ES-I3 (cell line): ENCODE measurements around the gene ABL1.

Experiments used
- H3K36me3 ChIP-seq: 2 replicates; pipeline ENCODE4 v1.6.1; 2013; ENCODE audit warnings: mild to moderate bottlenecking, low read length, control low read depth, moderate library complexity; ENCODE audit not compliant: insufficient read depth
- H3K4me1 ChIP-seq: 2 replicates; pipeline ENCODE4 v1.6.1; 2013; ENCODE audit warnings: mild to moderate bottlenecking, control low read depth, low read length; ENCODE audit not compliant: insufficient read depth
- H3K9ac ChIP-seq: 2 replicates; pipeline ENCODE4 v1.6.1; 2013; ENCODE audit warnings: low read depth, mild to moderate bottlenecking, low read length, moderate library complexity
- H3K9me3 ChIP-seq: 2 replicates; pipeline ENCODE4 v1.6.1; 2013; ENCODE audit warnings: mild to moderate bottlenecking, low read length, moderate library complexity; ENCODE audit not compliant: control insufficient read depth, insufficient read depth

The ABL1 gene

DNA sequence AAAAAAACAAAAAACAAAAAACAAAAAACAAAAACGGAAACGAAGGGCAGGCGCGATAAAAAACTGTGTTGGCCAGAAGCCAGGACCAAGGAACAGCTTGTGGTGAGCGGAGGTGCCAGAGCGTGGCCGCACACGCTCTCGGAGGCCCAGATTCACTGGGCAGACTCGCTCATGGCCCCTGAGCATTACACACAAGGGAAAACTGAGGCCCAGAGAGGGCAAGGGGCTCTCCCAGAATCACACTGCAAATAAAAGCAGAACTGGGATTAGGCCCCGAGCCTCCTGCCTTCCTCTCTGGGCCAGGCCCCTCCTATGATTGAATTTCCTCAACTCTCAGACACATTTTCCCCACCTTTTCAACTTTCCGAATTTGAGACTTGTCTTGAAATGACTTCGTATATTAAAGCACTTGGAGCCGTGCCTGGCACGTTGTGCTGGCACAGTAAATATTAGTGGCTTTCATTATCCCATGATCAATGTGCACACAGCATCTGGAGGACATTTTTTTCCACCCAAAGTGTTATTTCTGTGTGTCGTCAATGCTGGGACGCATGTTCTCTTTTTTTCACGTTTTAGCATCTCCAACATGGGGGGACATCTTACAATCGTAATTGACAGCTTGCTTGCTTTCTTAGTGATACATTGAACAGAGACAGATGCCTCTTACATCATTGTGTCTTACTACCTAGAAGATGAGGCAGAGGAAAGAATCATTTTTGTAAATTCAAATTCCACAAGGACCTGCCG lies 96.6 kb downstream of the ABL1 start:
- Histone ChIP-seq H3K9me3 (no peaks in the 10 kb centered on the region), H3K36me3 (no peaks in the 10 kb centered on the region), H3K4me1 (peaks cover 43% of the 10 kb centered on the region), H3K9ac (no peak overlapping the region)

DNA sequence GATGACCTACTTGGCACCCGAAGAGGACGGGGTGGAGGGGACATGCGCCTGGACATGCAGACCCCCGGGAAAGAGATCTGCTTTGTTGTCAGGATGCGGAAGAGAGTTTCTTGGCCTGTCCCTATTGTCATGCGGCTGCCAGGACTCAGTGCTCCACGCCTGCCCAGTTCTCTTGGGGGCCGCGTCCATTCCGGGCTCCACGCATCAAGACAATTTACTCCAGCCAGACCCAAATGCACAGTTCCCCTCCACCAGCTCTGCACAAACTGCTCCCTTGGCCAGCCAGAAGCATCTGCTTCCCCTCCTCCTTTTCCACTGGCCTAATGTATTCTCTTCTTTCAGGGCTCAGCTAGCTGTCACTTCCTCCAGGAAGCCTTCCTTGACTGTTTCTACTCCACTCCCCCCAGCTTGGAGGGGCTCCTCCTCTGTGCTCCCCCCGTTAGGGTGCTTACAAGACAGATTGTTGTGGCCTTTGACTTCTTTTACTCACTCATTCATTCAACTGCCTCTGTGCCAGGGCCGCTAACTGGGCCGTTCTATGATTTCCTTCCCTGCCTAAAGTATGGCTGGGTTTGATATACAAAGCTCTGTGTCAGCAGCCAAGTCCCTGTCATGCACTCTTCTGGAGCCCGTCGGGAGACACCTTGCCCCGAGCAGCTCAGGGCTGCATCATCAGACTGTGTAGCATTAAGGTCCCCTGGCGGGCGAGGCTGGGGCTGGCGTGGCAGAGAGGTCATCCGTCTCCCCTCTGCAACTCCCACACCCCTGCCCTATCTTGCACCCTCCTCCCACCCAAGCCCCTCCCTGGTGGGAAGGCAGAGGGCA lies 97.4 kb downstream of the ABL1 start:
- Histone ChIP-seq H3K36me3 (no peaks in the 10 kb centered on the region), H3K4me1 (peaks cover 49% of the 10 kb centered on the region), H3K9ac (peak overlapping the region; percentile 4; the same call in 1 of the 2 replicates), H3K9me3 (no peaks in the 10 kb centered on the region)

DNA sequence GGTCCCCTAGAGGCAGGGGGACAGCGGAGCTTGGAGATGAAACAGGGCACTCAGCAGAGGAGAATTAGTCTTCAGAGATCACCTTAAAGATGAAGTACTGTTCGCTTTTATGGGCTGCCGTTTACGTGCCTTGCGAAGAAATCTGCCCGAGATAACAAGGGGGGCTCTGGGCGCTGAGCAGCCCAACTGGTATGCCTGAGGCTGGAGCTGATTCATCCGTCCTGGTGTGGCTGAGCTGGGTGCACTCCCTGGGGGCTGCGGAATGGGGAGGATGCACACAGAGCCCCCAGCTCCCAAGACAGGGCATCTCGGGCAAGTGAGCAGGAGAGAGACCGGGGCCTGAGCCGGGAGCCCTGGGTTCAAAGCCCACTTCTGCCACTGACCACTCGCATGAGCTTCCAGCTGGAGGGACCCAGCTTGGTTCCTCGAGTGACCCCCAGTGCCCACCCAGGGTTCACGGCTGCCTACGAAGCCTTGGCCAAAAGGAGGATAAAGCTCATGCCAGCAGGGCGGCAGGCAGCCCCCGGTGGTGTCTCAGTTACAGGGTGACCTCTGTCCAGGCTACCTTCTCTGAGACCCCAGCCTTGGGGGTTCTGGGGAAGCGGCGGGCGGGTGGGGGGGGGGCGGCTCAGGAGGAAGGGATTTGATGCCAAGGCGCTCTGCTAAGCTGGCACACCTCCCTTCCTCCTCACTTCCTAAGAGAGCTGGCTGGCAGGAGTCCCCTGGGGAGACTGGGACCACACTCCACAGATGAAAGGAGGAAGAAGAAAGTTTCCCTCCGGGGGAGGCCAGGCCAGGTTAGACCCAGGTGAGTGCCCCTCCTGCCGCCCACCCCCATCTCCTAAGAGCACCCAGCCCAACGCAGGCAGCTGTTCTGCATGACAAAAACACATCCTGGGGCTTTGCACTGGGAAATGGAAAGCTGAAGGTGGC lies 98.3 kb downstream of the ABL1 start:
- H3K9me3 ChIP-seq: no peaks in the 10 kb centered on the region
- H3K9ac ChIP-seq: peak overlapping the region; percentile 4; the same call in 1 of the 2 replicates
- H3K36me3 ChIP-seq: no peaks in the 10 kb centered on the region
- H3K4me1 ChIP-seq: peaks cover 43% of the 10 kb centered on the region

DNA sequence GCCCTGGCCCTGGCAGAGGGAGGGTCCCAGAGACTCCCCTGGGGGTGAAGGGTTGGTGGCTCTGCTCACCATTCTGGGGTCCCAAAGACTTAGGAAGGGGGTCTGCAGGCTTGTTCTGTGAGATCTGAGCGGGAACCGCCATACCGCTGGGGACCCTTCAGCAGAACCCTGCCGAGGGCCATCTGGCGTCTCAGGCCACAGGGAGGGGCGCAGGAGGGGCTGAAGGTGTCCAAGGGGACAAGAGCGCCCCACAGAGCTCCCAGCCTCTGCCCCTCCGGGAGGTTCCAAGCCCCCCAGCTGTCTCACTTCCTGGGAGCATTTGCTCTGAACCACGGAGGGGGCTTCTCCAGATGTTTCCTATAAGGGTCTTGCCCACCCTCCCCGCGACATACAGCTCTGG lies 99.2 kb downstream of the ABL1 start:
- H3K9me3 ChIP-seq: no peaks in the 10 kb centered on the region
- no peaks in the 10 kb centered on the region for H3K36me3 ChIP-seq
- H3K4me1 ChIP-seq: peaks cover 39% of the 10 kb centered on the region
- no peak overlapping the region for H3K9ac ChIP-seq

DNA sequence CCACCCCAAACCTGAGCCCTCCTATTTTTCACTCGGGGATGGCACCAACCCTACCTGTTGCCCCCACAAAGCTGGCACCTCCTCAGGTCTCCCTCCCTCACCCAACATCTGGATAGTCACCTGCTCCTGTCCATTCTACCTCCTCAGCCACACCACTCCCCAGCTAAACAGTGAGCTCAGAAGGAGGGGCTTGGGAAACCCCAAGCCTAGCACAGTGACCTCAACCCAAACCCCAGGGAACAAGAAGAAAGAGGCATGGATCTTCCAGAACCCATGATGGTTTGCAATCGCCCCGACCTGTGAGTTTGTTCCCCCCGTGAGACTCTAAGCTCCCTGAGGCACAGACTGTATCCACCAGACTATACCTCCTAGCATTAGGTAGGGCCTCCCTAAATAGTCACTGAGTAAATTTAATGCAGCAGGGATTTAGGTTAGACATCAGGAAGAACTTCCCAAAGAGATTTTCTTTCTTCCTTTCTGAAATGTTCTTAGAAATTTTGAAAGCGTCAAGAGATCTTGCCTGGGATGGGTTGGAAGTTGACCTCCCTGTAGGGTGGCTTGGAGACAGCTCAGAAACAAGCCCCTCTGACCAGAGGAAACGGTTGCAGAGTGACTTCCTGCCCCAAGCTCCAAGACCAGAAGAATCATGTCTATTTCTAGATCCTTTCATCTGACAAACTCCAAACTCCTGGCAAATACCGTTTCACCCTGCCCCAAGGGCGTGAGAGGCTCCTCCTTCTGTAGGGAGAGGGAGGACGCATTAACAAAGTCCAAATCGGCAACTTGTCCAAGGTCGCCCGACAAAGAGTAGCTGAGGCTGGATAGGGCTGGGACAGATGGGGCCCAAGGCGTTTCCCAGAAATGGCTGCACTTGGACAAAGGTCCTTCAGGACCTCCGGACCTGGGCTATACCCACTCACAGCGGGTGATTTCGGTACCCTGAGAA lies 99.9 kb downstream of the ABL1 start:
- H3K4me1 ChIP-seq: peaks cover 39% of the 10 kb centered on the region
- no peaks in the 10 kb centered on the region for H3K9me3 ChIP-seq
- H3K9ac ChIP-seq: no peak overlapping the region
- H3K36me3 ChIP-seq: no peaks in the 10 kb centered on the region

DNA sequence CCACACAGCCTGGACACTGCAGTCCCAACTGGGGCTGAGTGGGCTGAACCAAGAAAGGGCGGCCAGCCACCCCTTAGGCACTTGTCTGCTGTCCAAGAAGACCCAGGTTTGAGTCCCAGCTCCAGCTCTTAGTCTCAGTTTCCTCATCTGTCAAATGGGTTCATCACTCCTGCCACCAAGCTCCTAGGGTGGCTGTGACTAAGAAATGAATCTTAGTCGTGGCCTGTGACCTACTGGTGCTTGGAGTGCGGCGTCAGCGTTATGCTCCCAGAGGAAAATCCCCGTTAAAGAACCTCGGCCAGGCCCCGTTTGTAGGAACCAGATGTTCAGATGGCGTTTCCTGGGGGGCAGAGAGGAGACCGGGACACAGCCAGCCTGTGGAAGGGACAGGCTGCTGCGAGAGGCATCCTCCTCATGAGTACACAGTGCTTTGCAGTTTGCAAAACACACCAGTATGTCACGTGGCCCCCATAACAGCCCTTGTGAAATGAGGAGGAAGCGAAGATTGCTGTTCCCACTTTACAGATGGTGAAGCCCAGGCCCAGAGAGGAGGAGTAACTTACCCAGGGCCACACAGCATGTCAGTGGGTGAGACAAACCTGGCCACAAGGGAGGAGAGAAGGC lies 100.7 kb downstream of the ABL1 start:
- no peaks in the 10 kb centered on the region for H3K9me3 ChIP-seq
- peaks cover 39% of the 10 kb centered on the region for H3K4me1 ChIP-seq
- no peak overlapping the region for H3K9ac ChIP-seq
- no peaks in the 10 kb centered on the region for H3K36me3 ChIP-seq

DNA sequence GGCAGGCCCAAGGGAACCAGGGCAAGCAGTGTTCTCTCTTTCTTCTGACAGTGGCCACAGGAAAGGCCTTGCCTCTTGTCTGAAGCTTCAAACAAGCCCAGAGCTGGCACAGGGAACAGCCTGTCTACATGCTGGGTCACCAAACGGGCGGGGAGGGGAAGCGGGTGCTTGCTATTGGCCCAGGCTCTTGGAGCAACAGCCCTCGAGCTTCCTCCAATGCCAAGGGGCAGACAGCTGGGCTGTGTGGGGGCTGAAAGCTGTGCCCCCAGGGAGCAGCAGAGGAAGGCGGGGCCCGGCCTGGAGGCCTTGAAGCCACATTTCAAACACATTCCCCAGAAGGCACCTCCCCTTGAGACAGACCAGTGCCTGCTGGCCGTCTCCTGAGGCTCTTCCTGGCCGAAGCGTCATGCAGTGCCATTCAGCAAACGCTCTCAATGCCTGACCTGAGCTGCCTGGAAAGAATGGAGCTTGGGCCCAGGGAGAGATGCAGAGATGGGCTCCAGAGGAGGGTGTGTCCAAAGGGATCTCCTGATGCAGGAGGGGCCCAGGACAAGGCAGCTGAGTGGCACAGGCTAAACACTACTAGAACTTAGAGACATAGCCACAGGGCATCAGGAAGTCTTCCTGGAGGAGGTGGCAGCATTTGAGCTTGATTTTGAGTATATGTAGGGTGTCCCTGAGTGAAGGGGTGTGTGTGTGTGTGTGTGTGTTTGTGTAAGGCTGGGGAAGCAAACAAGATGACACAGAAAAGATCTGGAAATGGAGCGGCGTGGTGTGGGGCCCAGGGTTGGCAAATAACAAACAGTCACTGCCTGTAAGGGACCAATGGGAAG lies 101.4 kb downstream of the ABL1 start:
- Histone ChIP-seq H3K36me3 (no peaks in the 10 kb centered on the region), H3K4me1 (peaks cover 39% of the 10 kb centered on the region), H3K9ac (no peak overlapping the region), H3K9me3 (no peaks in the 10 kb centered on the region)
